ENCODE data around the gene LRRTM2.

GRCh38 chr5:138824924-138825863 is 49.9 kb downstream of the LRRTM2 start:
- no peak for TF ChIP-seq CHD2 (IDR thresholded peaks at IDR 0.05; ENCODE audit: low read length, partially characterized antibody)
- TF ChIP-seq ESRRA (IDR thresholded peaks at IDR 0.05; ENCODE audit: borderline replicate concordance, low read length): no peak
- no peak for TF ChIP-seq HOXB13 (CRISPR knock-in tag; IDR thresholded peaks at IDR 0.05; ENCODE audit: low read depth)
- TF ChIP-seq JUN (IDR thresholded peaks at IDR 0.05): no peak
- no peak for TF ChIP-seq NR3C1 (IDR thresholded peaks at IDR 0.05)
